Trophoblast cell (in vitro differentiated cells and primary cell): ENCODE results near the gene RIT1.

Source experiments
- DNase-seq, 2 donors: peaks; one replicate each; pipeline ENCODE4 v3.0.0-alpha.2; 2016
- H2AFZ ChIP-seq: 2 replicates; pipeline ENCODE4 v1.6.1; 2013; ENCODE audit warnings: low read length, moderate library complexity, mild to moderate bottlenecking; ENCODE audit not compliant: insufficient read depth, poor library complexity
- H2AK5ac ChIP-seq: 2 replicates; pipeline ENCODE4 v1.6.1; 2013; ENCODE audit warnings: mild to moderate bottlenecking, low read length
- H2BK120ac ChIP-seq: 2 replicates; pipeline ENCODE4 v1.6.1; 2013; ENCODE audit warnings: low read length, mild to moderate bottlenecking, moderate library complexity; ENCODE audit not compliant: insufficient read depth, poor library complexity
- H2BK12ac ChIP-seq: 2 replicates; pipeline ENCODE4 v1.6.1; 2013; ENCODE audit warnings: mild to moderate bottlenecking, low read length, moderate library complexity
- H2BK5ac ChIP-seq: 2 replicates; pipeline ENCODE4 v1.6.1; 2013; ENCODE audit warnings: low read length, low read depth, moderate library complexity, mild to moderate bottlenecking; ENCODE audit not compliant: poor library complexity
- H3K14ac ChIP-seq: 2 replicates; pipeline ENCODE4 v1.6.1; 2013; ENCODE audit warnings: mild to moderate bottlenecking, low read length
- H3K18ac ChIP-seq: 2 replicates; pipeline ENCODE4 v1.6.1; 2013; ENCODE audit warnings: mild to moderate bottlenecking, low read length
- H3K23ac ChIP-seq: 2 replicates; pipeline ENCODE4 v1.6.1; 2013; ENCODE audit warnings: low read length
- H3K27ac ChIP-seq: 2 replicates; pipeline ENCODE4 v1.5.1; 2013; ENCODE audit warnings: low read depth, mild to moderate bottlenecking, inconsistent platforms, low read length, moderate library complexity
- H3K27me3 ChIP-seq: 2 replicates; pipeline ENCODE4 v1.6.1; 2013; ENCODE audit warnings: inconsistent platforms, mild to moderate bottlenecking, low read length, moderate library complexity; ENCODE audit not compliant: insufficient read depth
- H3K36me3 ChIP-seq, 2 experiments: 1 replicate in 1 of 2; 2 replicates in 1 of 2; pipeline ENCODE4 v1.6.1; 2013; ENCODE audit warnings: low read length in 2 of 2, mild to moderate bottlenecking in 2 of 2, moderate library complexity in 1 of 2; ENCODE audit not compliant: insufficient read depth in 2 of 2, control insufficient read depth in 1 of 2
- H3K4ac ChIP-seq: 2 replicates; pipeline ENCODE4 v1.6.1; 2013; ENCODE audit warnings: low read depth, mild to moderate bottlenecking, low read length, moderate library complexity
- H3K4me1 ChIP-seq, 2 experiments: 1 replicate in 1 of 2; 2 replicates in 1 of 2; pipeline ENCODE4 v1.6.1; 2013; ENCODE audit warnings: low read length in 2 of 2, mild to moderate bottlenecking in 2 of 2, moderate library complexity in 1 of 2; ENCODE audit not compliant: insufficient read depth in 2 of 2, control insufficient read depth in 1 of 2
- H3K4me2 ChIP-seq: 2 replicates; pipeline ENCODE4 v1.6.1; 2013; ENCODE audit warnings: inconsistent platforms, mild to moderate bottlenecking, low read length, moderate library complexity
- H3K4me3 ChIP-seq: 2 replicates; pipeline ENCODE4 v1.5.1; 2013; ENCODE audit warnings: mild to moderate bottlenecking, low read depth, low read length, inconsistent platforms
- H3K79me1 ChIP-seq: one replicate; pipeline ENCODE4 v1.6.1; 2013; ENCODE audit warnings: low read length
- H3K79me2 ChIP-seq: 2 replicates; pipeline ENCODE4 v1.6.1; 2013; ENCODE audit warnings: low read length, mild to moderate bottlenecking; ENCODE audit not compliant: control insufficient read depth, insufficient read depth, poor library complexity
- H3K9ac ChIP-seq: 2 replicates; pipeline ENCODE4 v1.6.1; 2013; ENCODE audit warnings: mild to moderate bottlenecking, low read length
- H3K9me3 ChIP-seq: 2 replicates; pipeline ENCODE4 v1.6.1; 2013; ENCODE audit warnings: low read depth, mild to moderate bottlenecking, control low read depth, inconsistent platforms, low read length; ENCODE audit not compliant: insufficient read depth
- H4K12ac ChIP-seq: 2 replicates; pipeline ENCODE4 v1.6.1; 2013; ENCODE audit warnings: low read depth, mild to moderate bottlenecking, low read length, moderate library complexity
- H4K8ac ChIP-seq: 2 replicates; pipeline ENCODE4 v1.6.1; 2013; ENCODE audit warnings: low read depth, mild to moderate bottlenecking, low read length, moderate library complexity
- H4K91ac ChIP-seq: one replicate; pipeline ENCODE4 v1.6.1; 2013; ENCODE audit warnings: low read depth, mild to moderate bottlenecking, low read length, moderate library complexity
- WGBS: extraction: QIAGEN DNeasy Blood & Tissue Kit; methylation state at CpG from one replicate; pipeline ENCODE4 v1.1.7; 2013; ENCODE audit warnings: missing lambda C conversion rate; ENCODE audit not compliant: insufficient read length, insufficient coverage; ENCODE audit errors: extremely low coverage; 5-methylcytosine and 5-hydroxymethylcytosine counted together

The RIT1 gene

GRCh38 chr1:155856975-155857930 is 53.9 kb downstream of the RIT1 start, which contains the start of gene GON4L:
GON4L (minus strand) TSS chr1:155857214; CDS start chr1:155853780, 3,434 bp downstream.
- Histone ChIP-seq H2BK12ac (no peak within 1 kb of the TSS), H2BK5ac (no peak within 1 kb of the TSS), H3K4me2 (peak within 1 kb of the TSS; percentile 83), H2BK120ac (peak within 1 kb of the TSS; percentile 43), H4K8ac (peak within 1 kb of the TSS; percentile 89), H4K91ac (peak within 1 kb of the TSS; percentile 71), H3K4me1 (peaks cover 0 to 4% of the 10 kb centered on the region in 2 experiments), H3K9me3 (no peaks in the 10 kb centered on the region), H2AK5ac (peak within 1 kb of the TSS; percentile 13), H3K79me2 (peaks cover 5% of the 10 kb centered on the region), H3K27me3 (no peaks in the 10 kb centered on the region), H3K14ac (peak within 1 kb of the TSS; percentile 82), H3K9ac (peak within 1 kb of the TSS; percentile 90), H3K27ac (peak within 1 kb of the TSS; percentile 6), H3K23ac (no peak within 1 kb of the TSS), H3K4me3 (peak within 1 kb of the TSS; percentile 94), H3K36me3 (peaks cover 16 to 21% of the 10 kb centered on the region in 2 experiments), H4K12ac (peak within 1 kb of the TSS; percentile 80), H3K4ac (peak within 1 kb of the TSS; percentile 84), H3K79me1 (peaks cover 4% of the 10 kb centered on the region), H3K18ac (peak within 1 kb of the TSS; percentile 62), H2AFZ (peak within 1 kb of the TSS; percentile 71)
- peak; percentile 91 to 97 for DNase-seq
- WGBS, result no CpG with 5 or more reads among the region's 46 CpGs

- Histone ChIP-seq H3K18ac (peak overlapping the region; percentile 62), H4K12ac (peak overlapping the region; percentile 80), H2AK5ac (peak overlapping the region; percentile 13), H2AFZ (peak overlapping the region; percentile 71), H4K91ac (peak overlapping the region; percentile 71), H2BK5ac (no peak overlapping the region), H3K4ac (peak overlapping the region; percentile 84), H3K79me2 (peaks cover 5% of the 10 kb centered on the region), H3K23ac (no peak overlapping the region), H3K4me2 (peak overlapping the region; percentile 83), H3K36me3 (peaks cover 23 to 26% of the 10 kb centered on the region in 2 experiments), H3K79me1 (peaks cover 4% of the 10 kb centered on the region), H3K27me3 (no peaks in the 10 kb centered on the region), H3K4me1 (peaks cover 0 to 4% of the 10 kb centered on the region in 2 experiments), H3K14ac (peak overlapping the region; percentile 82), H3K9me3 (no peaks in the 10 kb centered on the region), H4K8ac (peak overlapping the region; percentile 89), H2BK120ac (peak overlapping the region; percentile 43), H3K27ac (peak overlapping the region; percentile 6), H3K9ac (peak overlapping the region; percentile 90), H2BK12ac (no peak overlapping the region), H3K4me3 (peak overlapping the region; percentile 94)
- no peak for DNase-seq
- WGBS, result no CpG with 5 or more reads among the region's 20 CpGs
These were observed 54.7 kb downstream of the RIT1 start for GRCh38 chr1:155856257-155856974.

DNA sequence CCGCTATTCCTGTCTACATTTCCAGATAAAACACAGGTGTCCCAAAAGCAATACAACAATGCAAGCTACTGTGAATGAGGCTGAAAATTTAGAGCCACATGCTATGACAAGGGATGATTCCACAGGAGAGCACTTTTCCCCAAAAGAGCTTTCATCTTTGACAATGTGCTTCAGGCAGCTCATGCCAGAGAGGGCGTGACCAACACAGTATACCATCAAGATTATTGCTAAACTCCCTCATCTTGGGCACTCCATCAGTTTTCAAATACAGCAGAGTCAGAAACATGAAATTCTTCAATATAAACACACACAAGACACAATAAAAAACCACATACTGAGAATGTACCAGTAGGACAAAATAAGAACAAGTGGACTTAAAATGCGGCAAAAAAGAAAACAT is 60.8 kb downstream of the RIT1 start:
- no peak overlapping the region for H2AFZ ChIP-seq
- no peak overlapping the region for H3K4me3 ChIP-seq
- H2AK5ac ChIP-seq, result no peak overlapping the region
- no peak overlapping the region for H3K23ac ChIP-seq
- no peak for DNase-seq
- H3K4me1 ChIP-seq, result no peaks in the 10 kb centered on the region
- no peaks in the 10 kb centered on the region for H3K27me3 ChIP-seq
- peaks cover 2% of the 10 kb centered on the region for H3K79me2 ChIP-seq
- no CpG with 5 or more reads among the region's 3 CpGs for WGBS
- no peak overlapping the region for H2BK12ac ChIP-seq
- H2BK120ac ChIP-seq, result no peak overlapping the region
- H2BK5ac ChIP-seq, result no peak overlapping the region
- no peak overlapping the region for H4K12ac ChIP-seq
- no peak overlapping the region for H4K8ac ChIP-seq
- no peak overlapping the region for H3K27ac ChIP-seq
- no peak overlapping the region for H3K18ac ChIP-seq
- no peak overlapping the region for H3K4me2 ChIP-seq
- peaks cover 39 to 43% of the 10 kb centered on the region in 2 experiments for H3K36me3 ChIP-seq
- H4K91ac ChIP-seq, result no peak overlapping the region
- no peak overlapping the region for H3K9ac ChIP-seq
- H3K14ac ChIP-seq, result no peak overlapping the region
- H3K79me1 ChIP-seq, result no peaks in the 10 kb centered on the region
- no peak overlapping the region for H3K4ac ChIP-seq
- no peaks in the 10 kb centered on the region for H3K9me3 ChIP-seq

GRCh38 chr1:155847823-155848529 is 63.2 kb downstream of the RIT1 start:
- no peaks in the 10 kb centered on the region for H3K4me1 ChIP-seq
- no peak overlapping the region for H3K14ac ChIP-seq
- no peak overlapping the region for H3K18ac ChIP-seq
- H3K9ac ChIP-seq, result no peak overlapping the region
- no peak for DNase-seq
- no peak overlapping the region for H4K12ac ChIP-seq
- no peak overlapping the region for H3K4ac ChIP-seq
- no peak overlapping the region for H3K4me2 ChIP-seq
- no peaks in the 10 kb centered on the region for H3K27me3 ChIP-seq
- H4K91ac ChIP-seq, result no peak overlapping the region
- no peak overlapping the region for H2AFZ ChIP-seq
- H3K4me3 ChIP-seq, result no peak overlapping the region
- no peak overlapping the region for H2BK120ac ChIP-seq
- no peak overlapping the region for H2BK5ac ChIP-seq
- no peak overlapping the region for H3K23ac ChIP-seq
- no CpG with 5 or more reads among the region's 1 CpG for WGBS
- no peak overlapping the region for H2AK5ac ChIP-seq
- H3K9me3 ChIP-seq, result no peaks in the 10 kb centered on the region
- no peak overlapping the region for H4K8ac ChIP-seq
- no peaks in the 10 kb centered on the region for H3K79me1 ChIP-seq
- H3K27ac ChIP-seq, result no peak overlapping the region
- peaks cover 31 to 36% of the 10 kb centered on the region in 2 experiments for H3K36me3 ChIP-seq
- H2BK12ac ChIP-seq, result no peak overlapping the region
- H3K79me2 ChIP-seq, result peaks cover 2% of the 10 kb centered on the region
